ENCODE measurements around the gene NINJ1. TPM values are rescaled to one million over a fixed set of nuclear protein-coding genes. Genes with fewer than 3 reads are reported as not detected.

NINJ1 gene
- total and polyA plus RNA-seq, 2 of the 4 experiments (the other 2 are of a cell fraction): 21.9 to 38.8 TPM

DNA sequence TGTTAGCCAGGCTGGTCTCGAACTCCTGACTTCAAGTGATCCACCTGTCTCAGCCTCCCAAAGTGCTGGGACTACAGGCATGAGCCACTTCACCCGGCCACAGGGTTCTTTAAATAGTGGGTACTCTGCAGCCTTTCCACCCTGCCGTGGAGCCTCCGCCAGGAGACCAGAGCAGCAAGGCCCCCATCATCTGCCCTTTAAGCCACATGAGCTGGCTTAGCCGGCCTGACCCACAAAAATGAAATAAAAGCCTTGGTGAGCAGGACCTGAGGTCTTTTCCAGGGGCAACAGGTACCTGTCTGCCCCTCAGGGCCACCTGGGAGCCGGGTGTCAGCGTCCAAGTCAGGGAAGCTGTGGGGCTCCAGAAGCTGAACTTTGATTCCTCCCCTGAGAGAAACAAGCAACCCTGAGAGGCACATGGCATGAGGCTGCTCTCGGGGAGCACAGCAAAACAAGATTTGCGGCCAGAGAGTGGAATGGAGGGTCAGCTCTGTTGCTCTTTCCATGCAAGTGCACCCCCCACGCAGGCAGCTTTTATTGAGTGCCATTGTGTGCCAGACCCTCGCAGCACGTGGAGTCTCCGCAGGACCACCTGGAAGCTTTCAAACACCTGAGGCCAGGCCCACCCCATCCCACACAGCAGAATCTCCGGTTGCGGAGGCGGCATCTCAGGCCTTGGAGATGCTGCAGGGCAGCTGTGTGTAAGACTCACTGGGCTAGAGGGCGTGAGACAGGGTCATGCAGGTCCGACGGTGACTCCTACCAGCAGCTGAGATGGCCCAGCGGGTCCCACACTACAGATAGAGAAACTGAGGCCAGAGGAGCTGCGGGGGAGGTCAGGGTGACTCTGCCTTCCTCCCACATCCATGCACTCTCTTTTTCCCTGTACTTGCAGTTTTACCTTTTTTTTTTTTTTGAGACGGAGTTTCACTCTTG is 45.1 kb upstream of the NINJ1 start:
- dilution Hi-C loops (cut with HindIII; ENCODE audit: low sequenced_read_pairs, unreplicated experiment): no loop called here
- H2BK120ac ChIP-seq (ENCODE audit: low read depth, low read length): no peak overlapping the region
- H3K4ac ChIP-seq (ENCODE audit: low read depth, low read length): no peak overlapping the region

More for the DNA sequence above, 45.1 kb upstream of the NINJ1 start:
- H4K5ac ChIP-seq (ENCODE audit: low read depth, low read length): no peak overlapping the region
- DNase-seq (no peak), ATAC-seq (ENCODE audit: low read depth) (no peak)
- no peak overlapping the region for H3K9ac ChIP-seq (ENCODE audit: low read depth, low read length)
- ChIA-PET POLR2A (ENCODE audit: unreplicated experiment) (no interaction called here), CTCF (no interaction called here)
- H2AFZ ChIP-seq (replicated peaks; ENCODE audit: low read length, poor library complexity): no peak overlapping the region
- no peak overlapping the region for H2BK5ac ChIP-seq (ENCODE audit: low read depth, low read length, poor library complexity, severe bottlenecking)
- WGBS, 2 experiments (ENCODE audit: extremely low coverage in 2 of 2, insufficient read length in 1 of 2): 67% methylated on average over 8 of the region's 22 CpGs; no CpG with 5 or more reads in 1 of the 2 experiments
- H3K56ac ChIP-seq (ENCODE audit: extremely low read depth, insufficient read depth, low read length): no peak overlapping the region
- H4K20me1 ChIP-seq (ENCODE audit: insufficient read depth, low read length): no peaks in the 10 kb centered on the region
- no peak overlapping the region for H3K4me3 ChIP-seq (ENCODE audit: insufficient read depth, low read depth, low read length)
- H4K8ac ChIP-seq (ENCODE audit: low read depth in 2 of 2, low read length in 2 of 2): no peak overlapping the region
- no peak for TF ChIP-seq POLR2A (IDR thresholded peaks at IDR 0.05; ENCODE audit: low read depth, low read length)
- no peak for TF ChIP-seq SMC3 (IDR thresholded peaks at IDR 0.05; ENCODE audit: low read depth, low read length)
- TF ChIP-seq, protein P1, sequence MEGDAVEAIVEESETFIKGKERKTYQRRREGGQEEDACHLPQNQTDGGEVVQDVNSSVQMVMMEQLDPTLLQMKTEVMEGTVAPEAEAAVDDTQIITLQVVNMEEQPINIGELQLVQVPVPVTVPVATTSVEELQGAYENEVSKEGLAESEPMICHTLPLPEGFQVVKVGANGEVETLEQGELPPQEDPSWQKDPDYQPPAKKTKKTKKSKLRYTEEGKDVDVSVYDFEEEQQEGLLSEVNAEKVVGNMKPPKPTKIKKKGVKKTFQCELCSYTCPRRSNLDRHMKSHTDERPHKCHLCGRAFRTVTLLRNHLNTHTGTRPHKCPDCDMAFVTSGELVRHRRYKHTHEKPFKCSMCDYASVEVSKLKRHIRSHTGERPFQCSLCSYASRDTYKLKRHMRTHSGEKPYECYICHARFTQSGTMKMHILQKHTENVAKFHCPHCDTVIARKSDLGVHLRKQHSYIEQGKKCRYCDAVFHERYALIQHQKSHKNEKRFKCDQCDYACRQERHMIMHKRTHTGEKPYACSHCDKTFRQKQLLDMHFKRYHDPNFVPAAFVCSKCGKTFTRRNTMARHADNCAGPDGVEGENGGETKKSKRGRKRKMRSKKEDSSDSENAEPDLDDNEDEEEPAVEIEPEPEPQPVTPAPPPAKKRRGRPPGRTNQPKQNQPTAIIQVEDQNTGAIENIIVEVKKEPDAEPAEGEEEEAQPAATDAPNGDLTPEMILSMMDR (conservative IDR thresholded peaks at IDR 0.05; ENCODE audit: low read depth, low read length): no peak
- TF ChIP-seq, protein P2, sequence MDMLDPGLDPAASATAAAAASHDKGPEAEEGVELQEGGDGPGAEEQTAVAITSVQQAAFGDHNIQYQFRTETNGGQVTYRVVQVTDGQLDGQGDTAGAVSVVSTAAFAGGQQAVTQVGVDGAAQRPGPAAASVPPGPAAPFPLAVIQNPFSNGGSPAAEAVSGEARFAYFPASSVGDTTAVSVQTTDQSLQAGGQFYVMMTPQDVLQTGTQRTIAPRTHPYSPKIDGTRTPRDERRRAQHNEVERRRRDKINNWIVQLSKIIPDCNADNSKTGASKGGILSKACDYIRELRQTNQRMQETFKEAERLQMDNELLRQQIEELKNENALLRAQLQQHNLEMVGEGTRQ (IDR thresholded peaks at IDR 0.05; ENCODE audit: low read depth, low read length): no peak
- TF ChIP-seq RAD21 (IDR thresholded peaks at IDR 0.05; ENCODE audit: low read length): no peak
- TF ChIP-seq MXI1 (IDR thresholded peaks at IDR 0.05; ENCODE audit: borderline replicate concordance, low read depth, low read length): no peak
- no peaks in the 10 kb centered on the region for H3K9me1 ChIP-seq (ENCODE audit: insufficient read depth, low read length)
- peaks cover 53% of the 10 kb centered on the region for H3K27me3 ChIP-seq (ENCODE audit: control insufficient read depth, insufficient read depth, low read length)
- no peak overlapping the region for H2BK15ac ChIP-seq (ENCODE audit: low read depth, low read length)
- H2AK5ac ChIP-seq (ENCODE audit: low read depth, low read length): no peak overlapping the region
- no peaks in the 10 kb centered on the region for H3K4me1 ChIP-seq (ENCODE audit: control insufficient read depth, insufficient read depth, low read length)
- H2BK20ac ChIP-seq (ENCODE audit: low read depth, low read length): no peak overlapping the region
- intact Hi-C loops (cut with micrococcal nuclease): no loop called here
- no peak overlapping the region for H3K14ac ChIP-seq (replicated peaks; ENCODE audit: low read depth, low read length)
- no peak overlapping the region for H4K91ac ChIP-seq (ENCODE audit: insufficient read depth, low read depth, low read length)
- no peaks in the 10 kb centered on the region for H3K9me3 ChIP-seq (ENCODE audit: control insufficient read depth, insufficient read depth, low read length)
- no peak overlapping the region for H3K23ac ChIP-seq (ENCODE audit: low read depth, low read length)
- H3K36me3 ChIP-seq (ENCODE audit: control insufficient read depth, insufficient read depth, low read length): no peaks in the 10 kb centered on the region
- no peak overlapping the region for H2AK9ac ChIP-seq (replicated peaks; ENCODE audit: low read depth, low read length, poor library complexity)
- no peaks in the 10 kb centered on the region for H3K79me1 ChIP-seq (ENCODE audit: low read depth in 1 of 2, low read length in 2 of 2)
- H3K18ac ChIP-seq (ENCODE audit: low read depth, low read length): no peak overlapping the region
- BruUV-seq (replicated peaks): no TSS peak
- in situ Hi-C loops (cut with MboI; ENCODE audit: low sequenced_read_pairs): no loop called here
- H3K4me2 ChIP-seq (ENCODE audit: low read depth, low read length): no peak overlapping the region
- H3K27ac ChIP-seq (ENCODE audit: insufficient read depth, low read length): no peak overlapping the region
